HG02973 (cell line): ENCODE data around the gene TMEM198.

Experiments used
- ATAC-seq: cut with Tn5 transposase; IDR thresholded peaks from one replicate; pipeline ENCODE4 v1.9.1; 2021; ENCODE audit warnings: moderate library complexity; ENCODE audit not compliant: unreplicated experiment

The TMEM198 gene

DNA sequence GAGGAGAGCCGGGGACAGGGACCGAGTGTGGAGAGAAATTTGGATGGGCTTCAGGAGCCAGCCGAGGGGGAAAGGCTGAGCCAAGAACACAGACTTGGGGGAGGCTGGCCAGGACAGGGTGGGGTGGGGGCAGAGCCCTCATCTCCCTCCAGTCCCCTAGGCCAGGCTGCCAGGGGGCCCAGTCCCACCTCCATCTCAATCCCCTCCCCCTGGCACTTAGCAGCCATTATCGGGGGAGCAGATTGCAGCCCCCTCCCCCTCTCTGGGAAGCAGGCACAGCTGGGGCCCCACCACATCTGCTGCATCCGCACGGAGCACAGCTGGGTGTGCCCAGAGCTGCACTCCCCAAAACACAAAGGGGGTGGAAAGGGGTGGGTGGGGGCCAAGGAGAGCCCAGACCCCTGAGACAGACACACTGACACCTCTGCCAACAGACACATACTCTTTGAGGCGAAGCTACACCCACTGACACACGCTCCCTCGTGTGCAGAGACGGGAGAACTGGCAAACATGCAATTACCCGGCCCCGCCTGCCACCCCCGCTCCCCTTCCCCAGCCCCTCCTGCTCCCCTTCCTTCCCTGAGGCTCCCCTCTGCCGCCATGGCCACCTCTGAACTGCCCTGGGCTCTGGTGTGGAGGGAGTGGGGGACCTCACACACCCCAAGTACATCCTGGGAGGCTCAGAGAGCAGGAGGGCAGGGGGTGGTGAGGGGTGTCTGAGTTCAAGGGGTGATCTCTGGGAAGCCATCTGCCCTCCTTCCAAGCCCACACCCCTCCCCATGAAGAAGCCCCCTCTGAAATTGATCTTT, 34.7 kb upstream of the TMEM198 start:
- ATAC-seq = peak; percentile 12

DNA sequence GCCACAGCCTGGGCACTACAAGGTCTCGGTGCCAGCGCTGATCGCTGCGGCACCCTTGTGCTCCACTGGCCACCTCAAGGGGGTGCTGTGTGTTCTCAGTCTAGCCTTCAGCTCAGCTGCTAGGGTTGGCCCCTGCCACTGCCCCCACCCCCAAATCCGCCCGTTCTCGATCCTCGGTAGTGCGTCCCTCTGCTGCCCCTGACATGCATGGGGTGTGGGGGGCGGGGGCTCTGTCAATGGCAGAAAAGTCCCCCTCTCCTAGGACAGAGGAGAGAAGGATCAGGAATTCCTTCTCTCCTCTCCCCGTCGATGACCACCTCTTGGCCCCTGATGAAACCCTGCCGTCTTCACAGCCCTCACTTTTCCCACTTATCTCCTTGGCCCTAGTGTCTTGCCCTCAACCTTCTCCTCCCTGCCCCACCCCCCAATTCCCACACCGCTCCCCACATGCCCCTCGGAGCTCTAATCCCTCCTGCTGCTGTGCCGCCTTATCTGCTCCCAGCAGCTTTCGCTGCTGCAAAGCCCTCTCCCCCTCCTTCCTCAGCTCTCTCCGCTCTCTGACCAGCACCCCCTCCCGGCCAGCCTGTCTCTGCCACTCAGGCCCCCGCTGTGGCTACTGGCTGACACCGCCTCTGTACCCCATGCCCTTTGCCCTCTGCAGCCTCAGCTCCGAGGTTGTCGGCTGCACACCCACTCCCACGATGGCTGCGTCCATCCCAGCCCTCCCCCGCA, 33.9 kb upstream of the TMEM198 start:
- peak; percentile 70 for ATAC-seq

DNA sequence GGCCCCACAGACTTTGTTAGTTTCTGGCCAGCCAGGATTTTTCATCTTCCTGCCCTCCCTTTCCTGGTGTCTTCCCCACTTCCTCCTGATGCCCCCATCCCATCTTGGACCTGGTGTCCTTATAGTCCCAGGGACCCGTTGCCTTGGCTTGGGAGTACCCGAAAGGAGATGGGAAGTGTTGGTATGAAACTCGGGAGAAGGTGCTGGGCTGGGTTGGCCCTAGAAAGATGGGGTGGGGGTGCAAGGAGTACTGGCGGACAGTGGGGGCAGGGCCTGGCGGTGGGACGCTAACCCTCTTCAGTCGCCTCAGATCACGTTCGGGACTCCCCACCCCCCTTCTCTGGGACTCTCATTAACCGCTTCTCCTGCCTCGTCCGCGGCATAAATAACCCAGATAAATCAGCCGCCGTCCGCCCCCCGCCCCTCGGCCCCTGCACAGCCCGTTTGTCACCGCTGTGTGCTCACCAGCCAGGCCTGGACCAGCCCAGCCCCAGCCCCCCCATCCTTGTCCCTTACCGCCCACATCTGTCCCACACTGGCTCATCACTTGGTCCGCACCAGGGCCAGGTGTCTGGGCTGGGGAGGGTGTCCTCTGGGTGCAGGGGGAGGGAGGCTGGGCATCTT, 33.2 kb upstream of the TMEM198 start:
- no peak for ATAC-seq

DNA sequence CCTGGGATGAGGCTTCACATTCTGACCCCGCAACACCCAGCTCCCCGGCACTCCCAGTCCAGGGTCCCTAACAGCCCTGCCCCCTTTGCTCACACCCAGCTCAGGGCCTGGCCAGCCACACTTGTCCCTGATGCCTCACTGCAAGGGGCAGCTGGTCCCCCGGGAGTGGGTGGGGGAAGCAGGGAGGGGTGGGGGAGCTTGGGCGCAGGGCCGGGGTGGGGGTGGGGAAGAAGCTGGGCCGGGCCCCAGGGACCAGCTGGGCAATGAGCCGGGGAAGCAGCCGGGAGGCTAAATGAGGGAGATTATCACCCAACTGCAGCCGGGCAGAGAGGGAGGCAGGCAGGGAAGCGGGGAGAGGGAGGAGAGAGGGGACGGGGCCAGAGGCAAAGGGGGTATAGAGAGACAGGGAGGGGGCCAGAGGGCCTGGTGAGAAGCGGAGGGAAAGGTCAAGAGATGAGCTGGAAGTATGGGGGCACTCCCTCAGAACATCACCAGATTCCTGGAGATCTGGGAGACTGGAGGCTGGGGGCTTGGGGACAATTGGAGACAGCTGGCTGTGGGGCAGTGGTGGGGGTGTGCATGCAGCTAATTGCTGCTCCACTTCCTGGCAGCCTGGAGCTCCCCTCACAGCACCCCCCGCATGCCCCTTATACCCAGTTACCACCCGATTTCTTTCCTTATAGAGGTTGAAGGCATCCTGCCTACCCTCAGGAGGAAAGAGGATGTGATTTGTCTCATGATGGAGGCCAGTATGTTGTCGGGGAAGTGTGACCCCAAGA, 32.1 kb upstream of the TMEM198 start:
- no peak for ATAC-seq

DNA sequence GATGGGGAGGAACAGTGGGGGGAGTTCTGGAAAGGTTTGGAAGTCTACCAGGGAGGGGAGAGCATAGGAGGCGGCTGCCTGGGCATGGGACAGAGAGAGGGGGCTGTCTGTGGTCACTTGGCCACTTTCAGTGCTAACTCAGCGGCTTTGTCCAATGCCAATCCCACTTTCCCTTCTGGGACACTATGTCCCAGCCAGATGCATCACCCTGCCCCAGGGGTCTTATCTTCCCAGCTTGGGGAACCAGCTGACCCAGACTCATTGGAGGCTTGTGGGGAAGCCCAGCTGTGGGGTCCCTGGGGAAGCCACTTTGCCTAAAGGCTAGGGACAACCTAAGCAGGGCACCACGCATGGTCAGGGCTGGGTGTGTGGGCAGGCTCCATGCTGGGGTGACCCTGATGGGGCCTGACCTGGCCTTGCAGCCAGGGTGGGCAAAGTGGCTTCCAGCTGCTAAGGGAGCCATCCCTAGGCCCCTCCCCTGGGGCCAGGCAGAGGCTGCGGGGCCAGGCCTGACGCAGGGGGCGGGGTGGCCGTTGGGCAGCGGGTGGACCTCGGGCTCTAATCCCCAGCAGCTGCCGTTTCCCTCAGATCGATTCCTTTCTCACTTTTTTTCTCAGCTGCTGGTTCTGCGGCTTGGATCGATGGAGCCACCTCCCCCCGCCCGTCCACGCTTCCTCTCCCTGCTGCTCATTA, 31.2 kb upstream of the TMEM198 start:
- no peak for ATAC-seq

DNA sequence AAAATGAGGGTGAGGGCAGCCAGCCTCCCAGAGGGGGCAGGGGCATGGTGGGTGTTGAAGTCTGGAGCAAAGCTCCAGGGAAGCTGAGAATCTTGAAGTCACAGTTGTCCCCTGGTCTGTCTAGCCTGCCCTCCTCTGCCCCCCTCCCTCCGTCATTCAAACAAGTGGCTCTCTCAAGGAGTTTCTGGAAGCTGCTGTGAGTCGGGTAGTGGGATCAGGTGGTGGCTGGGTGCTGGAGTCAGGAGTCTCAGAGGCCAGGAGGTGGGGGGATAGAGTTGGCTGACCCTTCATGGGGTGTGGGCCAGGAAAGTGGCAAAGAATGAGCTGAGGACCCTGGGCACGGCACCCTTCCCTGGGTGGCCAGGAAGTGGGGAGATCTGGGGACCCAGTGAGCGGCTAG, 30.0 kb upstream of the TMEM198 start:
- ATAC-seq = no peak

DNA sequence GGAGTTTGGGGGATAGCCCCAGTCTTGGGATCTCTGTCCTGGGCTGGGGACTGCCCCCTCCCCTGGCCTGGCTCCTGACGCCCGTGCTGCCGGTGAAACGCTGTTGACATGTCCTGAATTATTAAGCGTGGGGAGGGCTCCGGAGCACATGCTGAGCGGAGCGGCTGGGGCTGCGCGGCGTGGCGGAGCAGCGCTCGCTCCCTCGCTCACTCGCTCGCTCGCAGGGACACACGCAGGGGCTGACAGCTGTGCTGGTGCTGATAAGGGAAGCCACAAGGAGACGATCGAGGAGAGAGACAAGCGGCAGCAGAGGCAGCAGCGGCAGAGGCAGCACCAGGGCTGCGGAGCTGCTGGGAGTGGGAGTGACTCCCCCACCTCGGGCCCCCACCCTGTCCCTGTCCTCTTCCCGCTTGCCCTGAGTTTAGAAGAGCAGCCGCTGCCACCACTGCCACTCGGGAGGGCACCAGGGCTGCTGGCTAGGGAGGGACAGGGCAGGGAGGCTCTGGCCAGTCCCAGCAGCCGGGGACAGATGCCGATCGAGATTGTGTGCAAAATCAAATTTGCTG, 29.5 kb upstream of the TMEM198 start, which contains the start of gene ASIC4:
ASIC4 (plus strand) TSS at position 287 of the 566 bp plus-strand sequence; CDS start at position 530, 243 bp downstream.
- ATAC-seq = no peak

DNA sequence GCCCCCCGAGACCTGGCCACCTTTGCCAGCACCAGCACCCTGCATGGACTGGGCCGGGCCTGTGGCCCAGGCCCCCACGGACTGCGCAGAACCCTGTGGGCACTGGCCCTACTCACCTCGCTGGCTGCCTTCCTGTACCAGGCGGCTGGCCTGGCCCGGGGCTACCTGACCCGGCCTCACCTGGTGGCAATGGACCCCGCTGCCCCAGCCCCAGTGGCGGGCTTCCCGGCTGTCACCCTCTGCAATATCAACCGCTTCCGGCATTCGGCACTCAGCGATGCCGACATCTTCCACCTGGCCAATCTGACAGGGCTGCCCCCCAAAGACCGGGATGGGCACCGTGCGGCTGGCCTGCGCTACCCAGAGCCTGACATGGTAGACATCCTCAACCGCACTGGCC, 29.0 kb upstream of the TMEM198 start:
- no peak for ATAC-seq

DNA sequence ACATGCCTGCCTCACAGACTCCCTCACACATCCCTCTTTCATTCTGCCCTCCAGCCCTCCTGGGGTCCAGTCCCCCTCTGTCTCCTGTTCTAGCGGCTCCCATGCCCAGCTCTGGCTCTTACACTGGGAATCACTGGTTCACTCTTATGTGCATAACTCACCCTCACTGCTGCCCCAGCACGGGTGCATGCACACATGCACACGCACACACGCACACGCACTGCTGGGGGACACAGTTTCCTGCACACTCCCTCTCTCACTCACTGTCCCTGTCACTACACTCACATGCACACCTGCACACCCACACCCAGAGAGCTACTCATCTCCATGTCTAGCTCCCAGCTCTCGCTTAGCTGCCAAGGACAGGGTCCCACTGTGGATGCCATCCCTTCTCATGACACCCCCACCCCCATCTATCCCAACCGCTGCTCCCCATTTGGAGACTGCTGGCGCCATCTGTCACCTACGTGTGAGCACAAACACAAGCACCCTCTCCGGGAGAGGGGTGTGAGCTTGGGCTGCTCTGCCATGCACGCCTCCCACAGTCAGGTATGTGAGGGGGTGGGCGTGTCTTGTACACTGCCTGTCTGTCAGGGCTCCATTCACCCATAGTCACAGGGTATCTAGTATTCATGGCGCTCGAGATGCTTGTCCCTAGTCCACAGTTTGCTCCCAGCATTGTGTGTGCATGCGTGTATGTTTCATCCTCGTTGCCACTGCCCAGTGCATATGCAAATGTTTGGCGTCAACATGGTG, 27.8 kb upstream of the TMEM198 start:
- ATAC-seq = no peak

DNA sequence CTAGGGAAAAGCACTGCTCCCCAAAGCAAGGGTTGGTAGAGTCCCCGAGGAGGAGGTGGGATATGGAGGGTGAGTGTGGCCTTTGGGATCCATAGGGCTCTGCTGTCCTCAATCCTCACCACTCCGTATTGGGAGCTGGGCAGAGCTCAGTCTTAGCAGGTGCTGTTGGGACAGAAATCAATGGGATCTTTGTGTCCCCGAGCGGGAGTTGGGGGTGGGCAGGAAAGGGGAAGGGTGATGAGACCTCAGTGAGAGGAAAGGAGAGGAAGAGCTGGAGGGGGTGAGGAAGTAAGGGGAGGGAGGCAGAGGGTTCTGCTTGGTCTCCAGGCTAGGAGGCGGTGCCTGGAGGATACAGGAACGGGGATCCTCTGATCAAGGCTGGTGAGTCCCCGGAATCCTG, 26.9 kb upstream of the TMEM198 start:
- no peak for ATAC-seq

DNA sequence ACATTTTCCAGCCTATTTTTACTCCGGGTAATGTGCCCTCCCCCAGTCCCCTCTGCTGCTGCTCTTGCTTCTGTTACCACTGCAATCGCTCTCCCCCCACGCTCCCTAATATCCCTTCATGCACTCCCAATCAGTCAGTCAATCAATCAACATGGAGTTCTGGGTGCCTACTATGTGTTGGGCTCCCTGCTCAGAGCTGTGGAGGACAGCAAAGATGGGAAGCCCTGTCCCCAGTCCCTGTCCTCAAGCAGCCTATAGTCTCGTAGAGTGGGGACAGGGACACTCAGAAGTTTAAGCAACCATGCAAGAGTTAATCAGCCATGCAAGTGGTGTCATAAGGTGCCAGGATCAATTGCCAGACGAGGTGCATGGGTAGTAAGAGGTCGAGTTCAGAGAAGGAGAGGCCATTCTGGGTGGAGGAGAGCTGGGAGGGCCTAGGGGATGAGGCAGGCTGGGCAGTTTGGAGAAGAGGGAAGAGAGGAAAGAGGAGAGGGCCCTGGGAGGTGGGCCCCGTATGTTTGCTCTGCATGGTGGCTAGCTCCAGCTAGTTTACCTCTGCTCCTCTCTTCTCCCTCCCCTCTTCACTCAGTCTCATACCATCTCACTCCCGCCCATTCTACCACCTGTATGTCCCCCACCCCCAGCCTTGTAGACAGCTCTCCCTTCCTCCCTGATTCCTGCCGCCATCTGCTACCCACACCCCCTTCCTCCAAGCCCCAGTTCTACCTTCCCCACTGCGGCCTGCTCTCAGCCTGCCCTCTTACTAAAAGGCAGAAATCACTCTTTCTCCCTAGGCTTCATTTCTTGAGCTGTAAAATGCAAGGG, 25.7 kb upstream of the TMEM198 start:
- ATAC-seq = no peak

DNA sequence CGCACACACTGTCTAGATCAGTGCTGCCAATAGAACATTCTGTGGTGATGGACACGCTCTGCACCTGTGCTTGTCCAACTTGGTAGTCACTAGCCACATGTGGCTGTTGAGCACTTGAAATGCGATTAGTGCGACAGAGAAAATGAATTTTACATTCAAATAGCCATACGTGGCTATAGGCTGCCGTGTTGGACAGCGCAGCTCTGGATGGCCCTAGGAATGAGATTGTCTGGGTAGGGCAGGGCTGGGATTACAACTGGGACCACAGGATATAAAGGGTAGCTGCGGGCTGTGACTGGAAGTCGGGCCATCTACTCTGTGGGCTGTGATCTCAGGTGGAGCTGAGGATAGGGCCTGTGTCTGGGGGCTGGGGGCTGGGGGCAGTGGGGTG, 24.3 kb upstream of the TMEM198 start:
- ATAC-seq = no peak

DNA sequence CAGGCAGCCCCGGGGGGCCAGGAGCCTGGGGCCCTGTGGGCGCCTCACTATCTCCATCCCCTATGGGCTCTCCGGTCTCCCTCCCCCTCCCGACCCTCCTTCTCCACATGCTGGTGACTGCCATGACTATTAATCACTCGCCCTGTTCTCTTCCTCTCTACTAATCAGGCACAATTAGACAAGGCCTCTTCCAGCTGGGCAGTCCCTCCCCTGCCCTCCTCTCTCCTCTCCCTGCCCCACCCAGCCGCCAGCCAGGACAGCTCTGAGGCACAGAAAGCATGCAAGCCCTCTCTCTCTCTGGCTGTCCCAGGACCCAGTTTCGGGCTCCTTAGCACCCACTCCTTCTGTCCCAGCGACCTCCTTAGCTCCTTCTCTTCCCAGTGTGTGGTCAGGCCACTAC, 23.7 kb upstream of the TMEM198 start:
- no peak for ATAC-seq

DNA sequence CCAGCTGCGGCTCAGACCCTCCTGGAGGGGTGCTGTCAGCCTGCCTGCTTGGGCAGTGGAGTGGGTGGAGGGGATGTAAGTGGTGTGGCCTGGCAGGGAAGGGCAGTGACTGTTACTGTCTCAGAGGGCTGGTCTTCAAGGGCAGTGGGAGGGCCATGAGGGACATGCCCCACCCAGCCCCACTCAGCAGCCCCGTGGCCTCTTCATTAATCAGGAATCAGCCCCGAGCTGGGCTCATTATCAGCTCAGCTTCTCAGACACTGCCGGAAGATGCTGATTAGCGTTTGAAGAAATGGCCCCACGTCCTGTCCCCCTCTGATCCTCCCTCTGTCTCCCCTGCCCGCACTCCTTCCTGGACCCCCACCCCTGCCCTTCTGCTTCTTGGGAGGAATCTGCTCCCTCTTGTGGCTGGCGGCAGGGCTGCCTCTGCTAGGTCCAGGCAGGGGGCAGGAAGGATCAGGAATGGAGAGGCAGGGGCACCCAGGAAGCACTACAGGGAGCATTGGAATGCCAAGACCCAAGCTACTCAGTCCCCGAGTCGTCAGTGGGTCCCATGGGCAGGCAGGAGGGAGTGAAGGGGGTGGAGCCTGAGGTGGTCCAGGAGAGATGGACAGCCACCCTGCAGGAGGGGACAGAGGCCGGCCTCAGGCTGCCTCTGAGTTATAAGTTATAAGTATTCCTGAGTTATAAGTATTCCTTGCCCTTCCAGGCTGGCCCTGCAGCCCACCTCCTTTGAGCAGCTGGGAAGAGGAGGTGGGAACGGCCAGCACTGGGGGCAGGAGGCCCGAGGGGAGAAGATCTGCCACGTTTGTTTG, 22.6 kb upstream of the TMEM198 start:
- ATAC-seq = no peak

DNA sequence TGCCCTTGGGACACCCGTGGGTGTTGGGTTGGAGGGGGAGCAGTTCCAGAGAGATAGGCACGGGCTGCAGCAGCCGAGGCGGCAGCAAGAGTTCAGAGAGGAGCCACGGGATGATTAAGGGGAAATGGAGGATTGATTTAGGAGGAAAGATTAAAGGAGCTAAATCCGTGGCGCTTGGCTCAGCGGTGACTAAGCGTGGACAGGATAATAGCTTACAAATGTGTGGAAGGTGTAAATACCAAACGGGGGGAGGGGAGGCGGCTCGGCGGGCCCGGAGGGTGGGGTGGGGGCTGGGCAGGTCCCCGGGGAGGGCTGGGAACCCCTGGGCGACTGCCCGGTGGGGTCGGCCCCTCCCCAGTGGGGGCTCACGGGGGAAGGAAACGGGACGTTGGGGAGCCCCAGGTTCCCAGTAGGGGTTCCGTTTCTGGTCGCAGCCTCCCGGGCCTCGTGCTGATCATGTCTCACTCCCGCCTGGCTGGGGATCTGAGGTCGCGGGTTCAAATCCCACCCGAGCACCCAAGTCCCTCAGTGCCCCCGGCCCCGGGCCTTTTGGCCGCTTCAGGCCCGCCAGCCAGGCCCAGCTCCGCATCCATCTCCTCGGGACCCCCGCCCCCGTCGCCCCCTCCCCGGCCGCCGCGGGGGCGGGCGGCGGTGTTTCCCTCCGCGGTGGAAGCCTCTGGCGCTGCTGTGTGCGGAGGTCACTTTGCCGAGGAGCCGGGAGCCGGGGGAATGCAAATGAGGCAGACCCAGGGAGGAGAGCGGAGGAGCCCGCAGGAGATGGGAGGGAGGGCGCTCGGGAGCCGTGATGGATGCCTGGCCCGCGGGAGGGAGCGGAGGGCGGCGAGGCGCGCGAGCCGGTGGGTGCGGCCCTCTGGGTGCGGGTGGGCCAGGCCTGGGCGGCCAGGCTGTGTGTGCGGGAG, 21.5 kb upstream of the TMEM198 start:
- ATAC-seq = no peak

DNA sequence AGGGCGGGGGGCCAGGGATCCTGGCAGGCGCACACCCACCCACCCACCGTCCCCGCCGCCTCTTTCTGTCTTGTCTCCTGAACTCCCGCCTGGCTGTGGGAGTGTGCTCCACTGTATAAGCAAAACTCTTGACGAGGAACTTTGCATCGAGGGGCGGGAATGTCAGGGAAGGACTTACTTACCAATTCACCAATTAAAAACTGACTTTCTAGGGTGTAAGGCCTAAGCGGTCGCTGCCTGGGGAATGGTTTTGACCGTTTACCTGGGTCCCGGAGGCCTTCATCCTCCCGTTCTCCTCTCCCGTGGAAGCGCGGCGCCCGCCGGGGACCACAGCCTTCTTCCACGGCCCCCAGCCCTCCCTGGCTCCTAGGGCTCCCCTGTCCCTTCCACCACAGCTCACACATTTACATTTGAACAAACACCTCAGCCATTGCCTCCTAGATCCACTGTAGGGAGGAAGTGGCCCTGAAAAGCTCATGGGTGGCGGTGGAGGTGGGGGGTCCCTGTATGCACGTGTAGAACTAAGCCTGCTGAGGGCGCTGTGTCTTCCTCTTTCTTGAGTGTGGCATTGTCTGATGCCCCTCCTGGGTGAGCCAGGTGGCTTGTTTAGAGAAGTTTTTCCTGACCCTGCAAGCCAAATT, 20.7 kb upstream of the TMEM198 start:
- no peak for ATAC-seq
